K562 (cell line): ENCODE data around the gene TIMM50. TPM values are rescaled to one million over a fixed set of nuclear protein-coding genes. Genes with fewer than 3 reads are reported as not detected.

Source experiments
- ARID2 ChIP-seq: fragments of 450-650 bp; IDR thresholded peaks from 2 replicates; pipeline ENCODE4 v1.6.1; 2017; ENCODE audit warnings: antibody characterized with exemption, mild to moderate bottlenecking
- BHLHE40 ChIP-seq: IDR thresholded peaks from 2 replicates; pipeline ENCODE4 v1.6.1; 2011; ENCODE audit warnings: low read length, improper control_type of control experiment
- CBX1 ChIP-seq: sonication (generic); IDR thresholded peaks from 2 replicates; pipeline ENCODE4 v1.6.1; 2016; ENCODE audit warnings: antibody characterized with exemption, low read depth, mild to moderate bottlenecking
- CXXC5 ChIP-seq: fragments of 250-450 bp; sonication (Bioruptor Pico); IDR thresholded peaks from 2 replicates; pipeline ENCODE4 v1.8.0; 2022; ENCODE audit warnings: inconsistent platforms, mild to moderate bottlenecking, moderate library complexity
- DPF2 ChIP-seq: fragments of 450-650 bp; IDR thresholded peaks from 2 replicates; pipeline ENCODE4 v1.6.1; 2016
- E2F6 ChIP-seq, 2 experiments: IDR thresholded peaks; 2 replicates each; pipeline ENCODE4 v1.6.1; 2011; ENCODE audit warnings: borderline replicate concordance in 1 of 2, control low read depth in 1 of 2, low read depth in 1 of 2, low read length in 1 of 2, mild to moderate bottlenecking in 1 of 2, mixed read lengths in 1 of 2, moderate library complexity in 1 of 2; ENCODE audit not compliant: insufficient read depth in 1 of 2, insufficient read length in 1 of 2, poor library complexity in 1 of 2, severe bottlenecking in 1 of 2; ENCODE audit errors: extremely low read depth in 1 of 2
- GATAD2B ChIP-seq: fragments of 450-650 bp; IDR thresholded peaks from 2 replicates; pipeline ENCODE4 v1.6.1; 2017; ENCODE audit warnings: mild to moderate bottlenecking, borderline replicate concordance
- GTF2E2 ChIP-seq: fragments of 200-800 bp; sonication (Bioruptor generic); IDR thresholded peaks from 2 replicates; pipeline ENCODE4 v1.6.1; 2016; ENCODE audit warnings: missing genetic modification characterization, missing compliant biosample characterization
- GTF2F1 ChIP-seq: IDR thresholded peaks from 2 replicates; pipeline ENCODE4 v1.6.1; 2011; ENCODE audit warnings: low read depth, low read length, improper control_type of control experiment
- HDAC2 ChIP-seq: fragments of 450-650 bp; IDR thresholded peaks from 2 replicates; pipeline ENCODE4 v1.6.1; 2016; ENCODE audit warnings: mild to moderate bottlenecking
- KLF13 ChIP-seq: fragments of 450-650 bp; IDR thresholded peaks from 2 replicates; pipeline ENCODE4 v1.6.1; 2016; ENCODE audit warnings: missing genetic modification characterization, low read depth, mild to moderate bottlenecking, missing compliant biosample characterization, moderate library complexity, borderline replicate concordance
- MTA3 ChIP-seq: fragments of 450-650 bp; formaldehyde crosslinking; IDR thresholded peaks from 2 replicates; pipeline ENCODE4 v1.6.1; 2017; ENCODE audit warnings: mild to moderate bottlenecking, borderline replicate concordance
- NFE2L1 ChIP-seq: fragments of 450-650 bp; IDR thresholded peaks from 2 replicates; pipeline ENCODE4 v1.6.1; 2016; ENCODE audit warnings: missing genetic modification characterization, low read depth, mild to moderate bottlenecking, missing compliant biosample characterization, moderate library complexity, borderline replicate concordance
- POLR2AphosphoS2 ChIP-seq: IDR thresholded peaks from 2 replicates; pipeline ENCODE4 v1.6.1; 2012; ENCODE audit warnings: low read length, improper control_type of control experiment
- SP1 ChIP-seq: sonication (generic); formaldehyde crosslinking; IDR thresholded peaks from 2 replicates; pipeline ENCODE4 v1.8.1; 2022; ENCODE audit warnings: mild to moderate bottlenecking, missing genetic modification reagents
- TAF9B ChIP-seq: fragments of 450-650 bp; IDR thresholded peaks from 2 replicates; pipeline ENCODE4 v1.6.1; 2018; ENCODE audit warnings: mild to moderate bottlenecking; ENCODE audit not compliant: partially characterized antibody
- TEAD1 ChIP-seq, 2 experiments: fragments of 450-650 bp in 1 of 2; sonication (generic) in 1 of 2; formaldehyde crosslinking; IDR thresholded peaks; 2 replicates each; pipeline versions ENCODE4 v1.4.0 to v1.8.0; 2020 to 2022; ENCODE audit warnings: mild to moderate bottlenecking in 2 of 2, missing genetic modification reagents in 1 of 2
- VEZF1 ChIP-seq: fragments of 200-800 bp; sonication (Bioruptor generic); IDR thresholded peaks from 2 replicates; pipeline ENCODE4 v1.6.1; 2017; ENCODE audit warnings: missing genetic modification characterization, missing compliant biosample characterization
- ZKSCAN1 ChIP-seq: fragments of 150-350 bp; IDR thresholded peaks from 2 replicates; pipeline ENCODE4 v1.6.1; 2016; ENCODE audit warnings: low read depth, low read length
- ZNF197 ChIP-seq: fragments of 200-800 bp; sonication (Bioruptor generic); IDR thresholded peaks from 2 replicates; pipeline ENCODE4 v1.6.1; 2016; ENCODE audit warnings: low read depth, missing genetic modification characterization, missing compliant biosample characterization
- polyA plus RNA-seq, 8 experiments: library from polyadenylated mRNA; depleted of rRNA in 4 of 8; stranded (reverse) in 5 of 8; unstranded in 3 of 8; fragments of >200 nt; fragmentation: Nextera tagmentation in 2 of 8; fragmentation: Illumina TruSeq in 1 of 8; extraction: Ambion mirVana in 2 of 8; extraction: Trizol in 1 of 8; gene quantifications; 2 replicates each; pipeline versions ENCODE4 v1.2.1 to v1.2.3, GENCODE V29; 2011 to 2014; ENCODE audit warnings: inconsistent platforms in 1 of 8, missing spikeins in 1 of 8
- total RNA-seq, 7 experiments: library from RNA; depleted of rRNA in 6 of 7; stranded (reverse); fragments of >200 nt in 6 of 7; fragmentation: Illumina TruSeq in 2 of 7; extraction: Trizol in 2 of 7; gene quantifications; 2 replicates each; pipeline versions ENCODE4 v1.2.1 to v1.2.3, GENCODE V29; 2011 to 2021; ENCODE audit warnings: low replicate concordance in 1 of 7
- TF ChIP-seq, protein P1 (sequence below): fragments of 450-650 bp; conservative IDR thresholded peaks from 2 replicates; pipeline ENCODE4 v1.6.1; 2016; ENCODE audit warnings: missing genetic modification characterization, low read depth, mild to moderate bottlenecking, control low read depth, missing compliant biosample characterization
- TF ChIP-seq, protein P2 (sequence below): fragments of 450-650 bp; IDR thresholded peaks from 2 replicates; pipeline ENCODE4 v1.6.1; 2018; ENCODE audit warnings: mild to moderate bottlenecking, low read depth; ENCODE audit not compliant: partially characterized antibody

Gene TIMM50
- total and polyA plus RNA-seq, 9 of the 15 experiments (the other 6 are each of a cell fraction or from before 2014, with no cell fraction given), result 28.3 to 221 (median 170) TPM

DNA sequence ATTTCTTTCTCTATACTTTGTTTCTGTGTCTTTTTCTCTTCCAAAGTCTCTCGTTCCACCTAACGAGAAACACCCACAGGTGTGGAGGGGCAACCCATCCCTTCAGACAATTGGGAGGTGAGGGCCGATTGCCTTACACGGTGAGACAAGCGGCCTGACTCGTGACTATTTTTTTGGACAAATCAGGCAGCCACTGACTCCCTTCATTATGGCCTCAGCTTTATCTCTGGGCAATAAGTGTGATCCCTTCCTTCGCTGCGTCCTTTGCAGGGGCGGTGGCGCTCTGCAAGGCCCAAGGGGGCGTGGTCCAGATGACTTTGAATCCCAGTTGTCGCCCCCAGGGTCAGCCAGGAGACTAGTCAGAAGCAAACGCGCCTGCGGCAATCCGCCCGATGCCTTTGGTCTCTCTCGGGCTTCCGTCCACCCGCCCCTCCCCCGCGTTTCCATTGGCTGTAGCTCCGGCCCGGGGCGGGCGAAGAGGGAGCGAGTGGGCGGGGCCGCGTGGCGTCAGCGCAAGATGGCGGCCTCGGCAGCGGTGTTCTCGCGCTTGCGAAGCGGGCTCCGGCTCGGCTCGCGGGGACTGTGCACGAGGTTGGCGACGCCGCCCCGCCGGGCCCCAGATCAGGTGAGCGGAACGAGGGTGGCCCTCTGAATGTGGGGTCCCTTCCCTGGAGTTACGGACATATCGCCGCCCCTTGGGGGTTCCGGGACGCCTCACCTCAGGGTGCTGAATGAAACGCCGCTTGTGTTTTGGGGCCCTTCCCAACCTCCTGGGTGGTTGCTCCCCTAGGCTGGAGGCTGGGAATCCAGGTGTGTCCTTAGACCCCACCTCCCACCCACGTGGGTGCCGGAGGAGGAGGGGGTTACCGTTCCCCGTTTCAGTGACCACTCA lies at the start of gene TIMM50 (continued):
- TF ChIP-seq, protein P1, sequence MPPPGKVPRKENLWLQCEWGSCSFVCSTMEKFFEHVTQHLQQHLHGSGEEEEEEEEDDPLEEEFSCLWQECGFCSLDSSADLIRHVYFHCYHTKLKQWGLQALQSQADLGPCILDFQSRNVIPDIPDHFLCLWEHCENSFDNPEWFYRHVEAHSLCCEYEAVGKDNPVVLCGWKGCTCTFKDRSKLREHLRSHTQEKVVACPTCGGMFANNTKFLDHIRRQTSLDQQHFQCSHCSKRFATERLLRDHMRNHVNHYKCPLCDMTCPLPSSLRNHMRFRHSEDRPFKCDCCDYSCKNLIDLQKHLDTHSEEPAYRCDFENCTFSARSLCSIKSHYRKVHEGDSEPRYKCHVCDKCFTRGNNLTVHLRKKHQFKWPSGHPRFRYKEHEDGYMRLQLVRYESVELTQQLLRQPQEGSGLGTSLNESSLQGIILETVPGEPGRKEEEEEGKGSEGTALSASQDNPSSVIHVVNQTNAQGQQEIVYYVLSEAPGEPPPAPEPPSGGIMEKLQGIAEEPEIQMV (tag), result no peak
- TF ChIP-seq VEZF1 (peak; percentile 73), ZNF197 (CRISPR knock-in tag) (0 out of 2 replicates have a peak, but pooled peaks have one; percentile 13), TEAD1 (CRISPR knock-in tag; IDR thresholded peaks at IDR 0.05) (peak in 1 of 2 experiments; percentile 82; a peak in 2 of 4 replicates), E2F6 (IDR thresholded peaks at IDR 0.05; ENCODE audit: borderline replicate concordance in 1 of 2, extremely low read depth in 1 of 2, insufficient read depth in 1 of 2, insufficient read length in 1 of 2, low read depth in 1 of 2, low read length in 1 of 2, poor library complexity in 1 of 2, severe bottlenecking in 1 of 2) (peak; percentile 52 to 80), GTF2E2 (peak; percentile 79), TAF9B (peak; percentile 87), MTA3 (peak; percentile 100), CBX1 (peak; percentile 48; the same call in 1 of the 2 replicates), ZKSCAN1 (peak; percentile 22; the same call in 1 of the 2 replicates), ARID2 (no peak), GTF2F1 (no peak; the same call in 1 of the 2 replicates), NFE2L1 (tag) (no peak), HDAC2 (0 out of 2 replicates have a peak, but pooled peaks have one; percentile 15), CXXC5 (peak; percentile 86), SP1 (CRISPR knock-in tag) (peak; percentile 100), BHLHE40 (peak; percentile 60), POLR2AphosphoS2 (no peak), DPF2 (peak; percentile 72), KLF13 (peak; percentile 99), GATAD2B (no peak)
- TF ChIP-seq, protein P2, sequence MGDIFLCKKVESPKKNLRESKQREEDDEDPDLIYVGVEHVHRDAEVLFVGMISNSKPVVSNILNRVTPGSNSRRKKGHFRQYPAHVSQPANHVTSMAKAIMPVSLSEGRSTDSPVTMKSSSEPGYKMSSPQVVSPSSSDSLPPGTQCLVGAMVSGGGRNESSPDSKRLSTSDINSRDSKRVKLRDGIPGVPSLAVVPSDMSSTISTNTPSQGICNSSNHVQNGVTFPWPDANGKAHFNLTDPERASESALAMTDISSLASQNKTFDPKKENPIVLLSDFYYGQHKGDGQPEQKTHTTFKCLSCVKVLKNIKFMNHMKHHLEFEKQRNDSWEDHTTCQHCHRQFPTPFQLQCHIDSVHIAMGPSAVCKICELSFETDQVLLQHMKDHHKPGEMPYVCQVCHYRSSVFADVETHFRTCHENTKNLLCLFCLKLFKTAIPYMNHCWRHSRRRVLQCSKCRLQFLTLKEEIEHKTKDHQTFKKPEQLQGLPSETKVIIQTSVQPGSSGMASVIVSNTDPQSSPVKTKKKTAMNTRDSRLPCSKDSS, result no peak
